Subcutaneous adipose tissue (tissue), 4 donors: ENCODE results near the gene FJX1. TPM values are rescaled to one million over a fixed set of nuclear protein-coding genes. Genes with fewer than 3 reads are reported as not detected.

ENCODE experiments used
- total RNA-seq, 4 donors: library from RNA; depleted of rRNA; stranded (reverse); fragments of >200 nt; gene quantifications; one replicate each; pipeline ENCODE4 v1.1.0, GENCODE V29; 2016
- TF ChIP-seq, protein P1 (sequence below): fragments of 450-650 bp; IDR thresholded peaks from one replicate; pipeline ENCODE4 v1.5.1; 2016; ENCODE audit warnings: low read depth, mild to moderate bottlenecking, control low read depth, antibody characterized with exemption, moderate library complexity

Gene FJX1, protein sequence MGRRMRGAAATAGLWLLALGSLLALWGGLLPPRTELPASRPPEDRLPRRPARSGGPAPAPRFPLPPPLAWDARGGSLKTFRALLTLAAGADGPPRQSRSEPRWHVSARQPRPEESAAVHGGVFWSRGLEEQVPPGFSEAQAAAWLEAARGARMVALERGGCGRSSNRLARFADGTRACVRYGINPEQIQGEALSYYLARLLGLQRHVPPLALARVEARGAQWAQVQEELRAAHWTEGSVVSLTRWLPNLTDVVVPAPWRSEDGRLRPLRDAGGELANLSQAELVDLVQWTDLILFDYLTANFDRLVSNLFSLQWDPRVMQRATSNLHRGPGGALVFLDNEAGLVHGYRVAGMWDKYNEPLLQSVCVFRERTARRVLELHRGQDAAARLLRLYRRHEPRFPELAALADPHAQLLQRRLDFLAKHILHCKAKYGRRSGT
- total RNA-seq, result 1 to 10 TPM; 1.1 to 4.6 (median 2.1) TPM

DNA sequence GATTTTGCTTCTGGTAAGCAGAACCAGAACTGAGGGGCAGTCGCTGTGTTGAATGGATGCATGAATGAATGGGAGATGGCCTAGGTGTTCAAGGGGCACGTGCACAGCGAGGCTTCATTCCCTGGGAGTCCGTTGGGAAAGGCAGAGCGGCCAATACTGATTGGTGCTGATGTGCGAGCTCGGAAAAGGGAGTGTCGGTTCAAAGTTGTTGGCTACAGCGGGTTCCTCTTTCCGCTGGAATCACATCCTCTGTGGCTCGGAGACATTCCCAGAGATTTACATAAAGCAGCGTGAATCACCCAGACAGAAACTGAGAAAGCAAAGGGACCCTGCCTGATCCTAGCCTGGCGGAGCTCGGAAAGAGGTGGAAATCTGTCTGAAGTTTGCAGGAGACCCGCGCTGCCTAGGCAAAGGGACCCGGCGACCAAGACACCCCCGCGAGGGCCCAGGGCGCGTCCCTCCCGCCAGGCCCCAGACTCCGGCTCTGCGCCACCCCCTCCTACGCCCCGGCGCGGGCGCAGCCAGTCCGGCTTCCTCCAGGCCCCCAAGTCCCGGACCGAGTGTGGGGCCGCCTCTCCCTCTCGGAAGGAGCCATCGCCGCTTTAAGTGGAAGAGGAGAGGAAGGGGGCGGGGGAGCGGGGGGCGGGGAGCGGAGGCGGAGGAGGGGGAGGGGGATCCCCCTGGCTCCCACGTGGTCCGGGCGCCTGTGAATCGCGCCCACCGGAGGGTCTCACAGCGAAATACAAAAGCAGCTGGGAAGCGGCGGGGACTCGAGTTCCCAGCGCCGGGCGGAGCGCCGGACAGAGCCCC lies at the start of gene FJX1:
Gene FJX1 (plus strand): TSS at position 774 of the 810 bp plus-strand sequence. CDS start 177 bp downstream, outside the sequence.
- TF ChIP-seq, protein P1, sequence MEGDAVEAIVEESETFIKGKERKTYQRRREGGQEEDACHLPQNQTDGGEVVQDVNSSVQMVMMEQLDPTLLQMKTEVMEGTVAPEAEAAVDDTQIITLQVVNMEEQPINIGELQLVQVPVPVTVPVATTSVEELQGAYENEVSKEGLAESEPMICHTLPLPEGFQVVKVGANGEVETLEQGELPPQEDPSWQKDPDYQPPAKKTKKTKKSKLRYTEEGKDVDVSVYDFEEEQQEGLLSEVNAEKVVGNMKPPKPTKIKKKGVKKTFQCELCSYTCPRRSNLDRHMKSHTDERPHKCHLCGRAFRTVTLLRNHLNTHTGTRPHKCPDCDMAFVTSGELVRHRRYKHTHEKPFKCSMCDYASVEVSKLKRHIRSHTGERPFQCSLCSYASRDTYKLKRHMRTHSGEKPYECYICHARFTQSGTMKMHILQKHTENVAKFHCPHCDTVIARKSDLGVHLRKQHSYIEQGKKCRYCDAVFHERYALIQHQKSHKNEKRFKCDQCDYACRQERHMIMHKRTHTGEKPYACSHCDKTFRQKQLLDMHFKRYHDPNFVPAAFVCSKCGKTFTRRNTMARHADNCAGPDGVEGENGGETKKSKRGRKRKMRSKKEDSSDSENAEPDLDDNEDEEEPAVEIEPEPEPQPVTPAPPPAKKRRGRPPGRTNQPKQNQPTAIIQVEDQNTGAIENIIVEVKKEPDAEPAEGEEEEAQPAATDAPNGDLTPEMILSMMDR, result no peak

DNA sequence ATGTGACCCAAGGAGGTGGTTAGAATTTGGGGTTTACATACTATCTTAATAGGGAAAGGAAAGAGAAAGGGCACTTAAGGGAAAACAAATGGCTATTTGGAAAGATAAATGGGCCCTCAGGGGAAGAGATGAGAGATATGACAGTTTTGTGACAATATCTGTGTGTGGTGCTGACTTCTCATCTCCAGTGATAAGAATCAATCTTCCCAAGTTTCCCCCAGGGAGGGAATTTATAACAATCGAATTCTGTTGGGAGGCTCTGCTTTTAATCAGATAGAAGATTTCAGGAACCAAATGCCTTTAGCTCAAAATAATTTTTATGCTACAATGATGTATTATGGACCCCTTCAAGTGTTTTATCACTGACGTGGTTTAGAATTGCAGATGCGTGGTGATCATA lies 46.6 kb upstream of the FJX1 start:
- TF ChIP-seq, protein P1, result no peak

DNA sequence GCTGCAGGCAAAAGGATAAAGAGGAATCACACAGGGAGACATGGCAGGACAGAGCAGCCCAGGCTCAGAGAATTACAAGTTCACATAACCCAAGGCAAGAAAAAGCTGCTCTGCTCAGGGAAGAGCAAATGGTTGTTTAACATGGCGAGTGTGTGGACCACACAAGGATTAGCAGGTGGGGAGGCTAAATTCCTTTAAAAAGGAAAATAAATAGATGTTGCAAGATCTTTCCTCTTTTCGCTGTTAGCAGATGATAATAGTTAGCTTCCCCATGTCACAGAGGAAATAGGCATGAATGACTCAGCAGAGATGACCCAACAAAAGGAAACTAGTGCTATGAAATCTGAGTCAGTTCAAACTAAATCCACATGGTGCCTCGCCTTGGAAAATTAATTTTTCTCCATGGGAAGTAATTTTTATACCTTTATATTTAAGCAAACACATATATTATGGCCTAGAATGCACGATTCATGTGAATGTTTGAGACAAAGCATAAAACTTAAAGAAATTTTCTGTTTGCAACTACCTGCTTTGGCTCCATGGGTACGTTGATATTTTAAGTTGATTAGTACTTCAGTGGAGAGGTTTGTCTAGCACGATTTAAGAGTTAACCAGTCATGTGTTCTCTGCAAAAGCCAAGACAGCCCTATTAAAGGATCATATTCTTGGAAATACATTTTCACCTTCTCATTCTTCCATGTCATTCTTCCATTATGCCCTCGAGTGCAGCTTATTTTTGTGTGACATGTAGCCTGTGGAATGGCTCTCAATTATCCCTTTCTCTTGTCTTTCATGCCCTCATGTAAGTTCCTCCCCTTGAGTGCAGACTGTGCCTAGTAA lies 38.5 kb upstream of the FJX1 start:
- TF ChIP-seq, protein P1, result no peak

DNA sequence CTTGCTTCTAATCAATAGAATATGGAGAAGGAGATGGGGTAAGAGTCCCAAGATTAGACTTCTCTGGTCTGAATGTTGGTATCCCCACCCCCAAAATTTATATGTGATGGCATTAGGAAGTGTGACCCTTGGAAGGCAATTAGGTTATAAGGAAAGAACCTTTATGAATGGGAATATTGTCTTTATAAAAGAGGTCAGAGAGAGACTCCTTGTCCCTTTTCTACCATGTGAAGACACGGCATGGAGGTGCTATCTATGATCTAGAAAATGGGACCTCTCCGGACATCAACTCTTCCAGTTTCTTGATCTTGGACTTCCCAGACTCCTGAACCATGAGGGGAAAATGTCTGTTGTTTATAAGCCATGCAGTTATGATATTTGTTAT lies 37.9 kb upstream of the FJX1 start:
- TF ChIP-seq, protein P1, result no peak

DNA sequence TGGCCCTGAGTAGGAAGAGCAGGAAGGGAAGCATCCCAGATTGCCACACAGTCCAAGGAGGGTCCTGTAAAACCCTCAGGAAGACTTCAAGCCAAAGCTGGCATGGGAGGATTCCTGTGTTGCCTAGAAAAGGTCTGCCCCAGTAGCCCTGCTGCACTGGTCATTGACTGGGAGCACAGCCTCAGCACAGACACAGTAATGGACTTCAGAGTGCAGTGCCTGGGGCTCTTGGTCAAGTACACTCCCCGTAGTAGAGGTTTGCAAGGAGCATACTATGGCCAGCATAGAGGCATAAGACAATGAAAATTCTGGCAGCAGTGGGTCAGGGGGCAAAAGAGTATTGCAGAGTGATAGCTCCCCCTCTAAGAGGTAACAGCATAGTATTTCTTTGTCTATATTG lies 36.2 kb upstream of the FJX1 start:
- TF ChIP-seq, protein P1, result no peak

DNA sequence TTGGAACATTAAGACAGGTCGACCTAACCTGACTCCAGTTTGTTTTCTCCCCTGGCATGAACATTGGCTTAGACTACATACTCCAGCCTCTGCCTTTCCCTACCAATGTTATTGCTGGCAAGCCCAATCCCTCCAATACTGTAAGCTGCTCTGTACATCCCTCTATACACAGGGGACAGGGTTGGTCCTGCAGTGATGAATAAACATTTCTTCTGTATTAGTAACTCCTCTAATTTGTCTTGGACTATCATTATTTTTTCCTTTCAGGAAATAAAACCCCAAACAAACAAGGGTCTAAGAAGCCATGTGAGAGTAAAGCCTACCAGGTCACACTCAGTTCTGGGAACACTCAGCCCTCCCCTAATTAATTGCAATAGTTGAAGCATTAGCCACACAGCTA lies 35.1 kb upstream of the FJX1 start:
- TF ChIP-seq, protein P1, result no peak
